GM12878 (cell line): ENCODE data around the gene KDM5B. TPM values are rescaled to one million over a fixed set of nuclear protein-coding genes. Genes with fewer than 3 reads are reported as not detected.

Source experiments
- ATAC-seq: fragments of 200-7000 bp; cut with Tn5 transposase; 3 replicates; pipeline ENCODE4 v1.9.1; 2020; ENCODE audit warnings: mild to moderate bottlenecking, moderate library complexity
- BruUV-seq: library from RNA; stranded (reverse); fragments of 400-500 nt; replicated peaks from 2 replicates; lab custom pipeline; 2021; lab: Mats Ljungman, UMichigan
- CTCF ChIA-PET: fragments of 300-600 bp; sonication (Branson Sonifier 250); formaldehyde crosslinking; extraction: SDS; loops from one replicate; lab custom pipeline; 2021; ENCODE audit warnings: inconsistent platforms; lab: Yijun Ruan, JAX
- POLR2A ChIA-PET: fragments of 350-600 bp; formaldehyde crosslinking; extraction: SDS; loops from one replicate; lab custom pipeline; 2021; ENCODE audit warnings: inconsistent platforms; lab: Charles Lee
- RAD21 ChIA-PET: fragments of 300-600 bp; sonication (Branson Sonifier 250); formaldehyde crosslinking; loops from one replicate; lab custom pipeline; 2023; ENCODE audit warnings: antibody characterized with exemption; ENCODE audit not compliant: unreplicated experiment; lab: Charles Lee
- SMC1A ChIA-PET: fragments of 300-600 bp; sonication (Branson Sonifier 250); formaldehyde crosslinking; loops from one replicate; lab custom pipeline; 2023; ENCODE audit not compliant: unreplicated experiment, uncharacterized antibody; lab: Charles Lee
- DNase-seq: peaks from one replicate; pipeline ENCODE4 v3.0.0-alpha.2; 2011; ENCODE audit warnings: low read depth, low spot score
- FAIRE-seq: peaks from 3 replicates; lab custom pipeline; 2011; peaks lifted over from hg19 to GRCh38; lab: Jason Lieb, UNC
- H2AFZ ChIP-seq: 2 replicates; pipeline ENCODE4 v1.6.0; 2011; ENCODE audit warnings: low read depth, low read length, control low read depth; ENCODE audit not compliant: control insufficient read depth
- H3K27ac ChIP-seq: 2 replicates; pipeline ENCODE4 v1.5.1; 2011; ENCODE audit warnings: control low read depth; ENCODE audit not compliant: control insufficient read depth, insufficient read depth
- H3K27me3 ChIP-seq, 2 experiments: replicated peaks in 1 of 2; 2 replicates each; pipeline versions ENCODE4 v1.6.0 to v1.6.1; 2011; ENCODE audit warnings: low read length in 1 of 2; ENCODE audit not compliant: control insufficient read depth in 2 of 2, insufficient read depth in 2 of 2
- H3K36me3 ChIP-seq, 2 experiments: 2 replicates each; pipeline ENCODE4 v1.5.1; 2011; ENCODE audit warnings: low read length in 1 of 2; ENCODE audit not compliant: control insufficient read depth in 2 of 2, insufficient read depth in 2 of 2
- H3K4me1 ChIP-seq: 2 replicates; pipeline ENCODE4 v1.6.1; 2011; ENCODE audit warnings: mild to moderate bottlenecking, low read length, moderate library complexity, mixed read lengths; ENCODE audit not compliant: control insufficient read depth, insufficient read depth
- H3K4me2 ChIP-seq: 2 replicates; pipeline ENCODE4 v1.6.0; 2011; ENCODE audit warnings: control low read depth; ENCODE audit not compliant: control insufficient read depth, insufficient read depth
- H3K4me3 ChIP-seq: fragments of 200-600 bp; sonication (generic); 2 replicates; pipeline ENCODE4 v1.5.1; 2016
- H3K79me2 ChIP-seq: 2 replicates; pipeline ENCODE4 v1.6.0; 2011; ENCODE audit warnings: low read length; ENCODE audit not compliant: control insufficient read depth, insufficient read depth
- H3K9ac ChIP-seq: 2 replicates; pipeline ENCODE4 v1.8.0; 2011; ENCODE audit warnings: low read length, control low read depth, mixed read lengths; ENCODE audit not compliant: control insufficient read depth, insufficient read depth
- H3K9me3 ChIP-seq: replicated peaks from 3 replicates; pipeline ENCODE4 v1.5.1; 2011; ENCODE audit warnings: mild to moderate bottlenecking, low read length; ENCODE audit not compliant: control insufficient read depth, insufficient read depth
- H4K20me1 ChIP-seq: 2 replicates; pipeline ENCODE4 v1.6.0; 2011; ENCODE audit not compliant: control insufficient read depth, insufficient read depth
- EGR1 ChIP-seq, 2 experiments: IDR thresholded peaks; 1 replicate in 1 of 2; 2 replicates in 1 of 2; pipeline ENCODE4 v1.6.1; 2011 to 2012; ENCODE audit warnings: low read depth in 2 of 2, low read length in 2 of 2, borderline replicate concordance in 1 of 2, mild to moderate bottlenecking in 1 of 2, moderate library complexity in 1 of 2
- EP300 ChIP-seq, 2 experiments: fragments of 150-350 bp in 1 of 2; IDR thresholded peaks; 2 replicates each; pipeline ENCODE4 v1.6.1; 2011 to 2012; ENCODE audit warnings: low read depth in 2 of 2, low read length in 2 of 2, borderline replicate concordance in 1 of 2, improper control_type of control experiment in 1 of 2, inconsistent platforms in 1 of 2; ENCODE audit not compliant: control insufficient read depth in 1 of 2
- GABPA ChIP-seq: IDR thresholded peaks from 2 replicates; pipeline ENCODE4 v1.6.1; 2014; ENCODE audit warnings: antibody characterized with exemption, low read depth, mild to moderate bottlenecking, inconsistent platforms
- HDGF ChIP-seq: fragments of 450-650 bp; IDR thresholded peaks from 2 replicates; pipeline ENCODE4 v1.6.1; 2016; ENCODE audit warnings: antibody characterized with exemption
- LARP7 ChIP-seq: fragments of 450-650 bp; IDR thresholded peaks from 2 replicates; pipeline ENCODE4 v1.6.1; 2017; ENCODE audit warnings: mild to moderate bottlenecking
- MEF2A ChIP-seq: IDR thresholded peaks from 2 replicates; pipeline ENCODE4 v1.6.1; 2011; ENCODE audit warnings: low read depth, mild to moderate bottlenecking, low read length, moderate library complexity; ENCODE audit not compliant: insufficient read depth
- NR2C2 ChIP-seq: IDR thresholded peaks from 2 replicates; pipeline ENCODE4 v1.6.1; 2011; ENCODE audit warnings: borderline replicate concordance, low read depth; ENCODE audit not compliant: control insufficient read depth, insufficient read length
- PAX5 ChIP-seq: IDR thresholded peaks from 2 replicates; pipeline ENCODE4 v1.6.1; 2011; ENCODE audit warnings: low read depth, low read length, borderline replicate concordance
- SMAD5 ChIP-seq: IDR thresholded peaks from 2 replicates; pipeline ENCODE4 v1.6.1; 2016; ENCODE audit warnings: antibody characterized with exemption, low read depth
- YBX1 ChIP-seq: fragments of 450-650 bp; IDR thresholded peaks from 2 replicates; pipeline ENCODE4 v1.6.1; 2016; ENCODE audit warnings: antibody characterized with exemption
- ZNF207 ChIP-seq: fragments of 450-650 bp; IDR thresholded peaks from 2 replicates; pipeline ENCODE4 v1.6.1; 2014; ENCODE audit warnings: antibody characterized with exemption, mild to moderate bottlenecking, borderline replicate concordance
- ZSCAN29 ChIP-seq: fragments of 450-650 bp; IDR thresholded peaks from 2 replicates; pipeline ENCODE4 v1.6.1; 2017; ENCODE audit warnings: mild to moderate bottlenecking, moderate library complexity
- WGBS: methylation state at CpG from one replicate; pipeline ENCODE4 v1.1.6; 2016; ENCODE audit warnings: low lambda C conversion rate; ENCODE audit not compliant: insufficient replicate concordance, insufficient coverage; ENCODE audit errors: missing lambda C conversion rate; 5-methylcytosine and 5-hydroxymethylcytosine counted together
- in situ Hi-C: fragments of 300-500 bp; cut with MboI; formaldehyde crosslinking; loops from 9 replicates; pipeline ENCODE4 v1.14.3; 2018; ENCODE audit warnings: mixed read lengths
- intact Hi-C: fragments of 100-400 bp; cut with micrococcal nuclease; formaldehyde crosslinking; loops from one replicate; pipeline ENCODE4 v1.14.2; 2022; ENCODE audit not compliant: unreplicated experiment
- polyA plus RNA-seq, 11 experiments: library from polyadenylated mRNA; depleted of rRNA in 4 of 11; unstranded in 6 of 11; stranded (reverse) in 5 of 11; fragments of >200 nt; fragmentation: Nextera tagmentation in 4 of 11; fragmentation: Illumina TruSeq in 1 of 11; extraction: Ambion mirVana in 4 of 11; extraction: Trizol in 1 of 11; gene quantifications; 1 replicate in 1 of 11; 2 replicates in 10 of 11; pipeline versions ENCODE4 v1.2.1 to v1.2.3, GENCODE V29; 2011 to 2016; ENCODE audit warnings: inconsistent platforms in 2 of 11, missing spikeins in 2 of 11, low read depth in 1 of 11
- total RNA-seq, 4 experiments: library from RNA; depleted of rRNA in 3 of 4; stranded (reverse); fragments of >200 nt in 3 of 4; fragmentation: Illumina TruSeq in 1 of 4; extraction: Trizol in 1 of 4; gene quantifications; 2 replicates each; pipeline versions ENCODE4 v1.2.1 to v1.2.3, GENCODE V29; 2013 to 2021
- TF ChIP-seq, protein P1 (sequence below): IDR thresholded peaks from 2 replicates; pipeline ENCODE4 v1.6.1; 2011; ENCODE audit warnings: mild to moderate bottlenecking, low read depth, low read length, moderate library complexity; ENCODE audit not compliant: insufficient replicate concordance
- TF ChIP-seq, protein P2 (sequence below): fragments of 450-650 bp; IDR thresholded peaks from 2 replicates; pipeline ENCODE4 v1.6.1; 2016; ENCODE audit warnings: mild to moderate bottlenecking

Gene KDM5B
- total and polyA plus RNA-seq, 10 of the 15 experiments (the other 5 are each of a cell fraction or from before 2014, with no cell fraction given), result 1.7 to 26.6 (median 8.1) TPM

DNA sequence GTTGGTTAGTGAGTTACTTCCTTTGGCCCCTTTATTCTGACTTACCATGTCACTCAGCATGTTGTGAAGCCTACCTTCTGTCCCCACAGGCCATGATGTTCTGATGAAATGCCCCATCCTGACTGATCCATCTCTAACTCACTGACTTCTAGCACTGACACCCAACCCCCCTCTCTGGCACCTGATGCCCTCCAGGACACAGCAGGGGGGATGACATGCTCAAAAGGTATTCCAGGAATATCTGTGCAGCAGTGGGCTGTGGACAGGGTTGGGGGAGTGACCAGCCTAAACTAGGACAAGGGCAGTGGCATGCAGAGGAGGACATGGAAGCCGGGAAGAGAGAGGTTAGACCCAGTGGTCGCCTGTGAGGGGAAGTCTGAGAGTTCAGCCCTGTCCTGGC is 123.5 kb downstream of the KDM5B start (continued):
- TF ChIP-seq, protein P1, sequence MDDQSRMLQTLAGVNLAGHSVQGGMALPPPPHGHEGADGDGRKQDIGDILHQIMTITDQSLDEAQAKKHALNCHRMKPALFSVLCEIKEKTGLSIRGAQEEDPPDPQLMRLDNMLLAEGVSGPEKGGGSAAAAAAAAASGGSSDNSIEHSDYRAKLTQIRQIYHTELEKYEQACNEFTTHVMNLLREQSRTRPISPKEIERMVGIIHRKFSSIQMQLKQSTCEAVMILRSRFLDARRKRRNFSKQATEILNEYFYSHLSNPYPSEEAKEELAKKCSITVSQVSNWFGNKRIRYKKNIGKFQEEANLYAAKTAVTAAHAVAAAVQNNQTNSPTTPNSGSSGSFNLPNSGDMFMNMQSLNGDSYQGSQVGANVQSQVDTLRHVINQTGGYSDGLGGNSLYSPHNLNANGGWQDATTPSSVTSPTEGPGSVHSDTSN, result no peak
- TF ChIP-seq YBX1, result no peak
- TF ChIP-seq EGR1 (IDR thresholded peaks at IDR 0.05; ENCODE audit: borderline replicate concordance in 1 of 2, low read depth in 2 of 2, low read length in 2 of 2), result no peak
- TF ChIP-seq, all 136 proteins: peak for 0

DNA sequence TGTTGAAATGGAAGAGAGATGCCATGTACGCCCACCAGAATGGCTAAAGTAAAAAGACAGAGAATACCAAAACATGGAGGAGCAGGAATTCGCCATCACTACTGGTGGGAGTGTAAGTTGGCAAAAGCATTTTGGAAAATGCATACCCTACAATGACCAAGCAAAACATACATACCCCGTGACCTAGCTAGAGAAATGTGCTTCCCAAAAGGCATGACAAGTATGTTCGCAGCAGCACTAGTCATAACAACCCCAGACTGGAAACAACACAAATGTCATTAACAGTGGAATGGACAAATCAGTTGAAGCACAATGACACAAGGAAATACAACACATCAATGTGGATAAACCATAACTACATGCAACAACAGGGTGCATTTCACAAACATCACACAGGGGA is 125.2 kb downstream of the KDM5B start:
- H2AFZ ChIP-seq, result no peak overlapping the region
- no peaks in the 10 kb centered on the region for H3K9me3 ChIP-seq
- FAIRE-seq (no peak), ATAC-seq (no peak), DNase-seq (no peak)
- WGBS, result 9% methylated on average over 4 of the region's 4 CpGs
- in situ Hi-C loops, result no loop called here
- SMC1A ChIA-PET, result no interaction called here
- H3K27ac ChIP-seq, result no peak overlapping the region
- no peaks in the 10 kb centered on the region for H4K20me1 ChIP-seq
- H3K36me3 ChIP-seq, result no peaks in the 10 kb centered on the region
- H3K4me2 ChIP-seq, result no peak overlapping the region
- CTCF ChIA-PET, result interaction anchor here (1.0 kb wide), 1 partner anchor 8 kb away, joined by 3 read pairs; no protein-coding TSS in a partner anchor
- TF ChIP-seq NR2C2 (no peak), ZSCAN29 (no peak), GABPA (no peak), SMAD5 (no peak), ZNF207 (no peak), LARP7 (no peak), HDGF (no peak), MEF2A (no peak), PAX5 (no peak), EP300 (IDR thresholded peaks at IDR 0.05; ENCODE audit: borderline replicate concordance in 1 of 2, control insufficient read depth in 1 of 2, low read depth in 2 of 2, low read length in 2 of 2) (no peak)
- TF ChIP-seq, protein P2, sequence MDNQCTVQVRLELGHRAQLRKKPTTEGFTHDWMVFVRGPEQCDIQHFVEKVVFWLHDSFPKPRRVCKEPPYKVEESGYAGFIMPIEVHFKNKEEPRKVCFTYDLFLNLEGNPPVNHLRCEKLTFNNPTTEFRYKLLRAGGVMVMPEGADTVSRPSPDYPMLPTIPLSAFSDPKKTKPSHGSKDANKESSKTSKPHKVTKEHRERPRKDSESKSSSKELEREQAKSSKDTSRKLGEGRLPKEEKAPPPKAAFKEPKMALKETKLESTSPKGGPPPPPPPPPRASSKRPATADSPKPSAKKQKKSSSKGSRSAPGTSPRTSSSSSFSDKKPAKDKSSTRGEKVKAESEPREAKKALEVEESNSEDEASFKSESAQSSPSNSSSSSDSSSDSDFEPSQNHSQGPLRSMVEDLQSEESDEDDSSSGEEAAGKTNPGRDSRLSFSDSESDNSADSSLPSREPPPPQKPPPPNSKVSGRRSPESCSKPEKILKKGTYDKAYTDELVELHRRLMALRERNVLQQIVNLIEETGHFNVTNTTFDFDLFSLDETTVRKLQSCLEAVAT, result no peak
- H3K4me3 ChIP-seq, result no peak overlapping the region
- no TSS peak for BruUV-seq
- no peaks in the 10 kb centered on the region for H3K4me1 ChIP-seq
- H3K9ac ChIP-seq, result no peak overlapping the region
- peaks cover 1 to 2% of the 10 kb centered on the region in 2 experiments; a peak in 3 of 4 replicates for H3K27me3 ChIP-seq
- POLR2A ChIA-PET, result interaction anchor here (0.7 kb wide), 1 partner anchor 16 kb away, joined by 4 read pairs; no protein-coding TSS in a partner anchor
- H3K79me2 ChIP-seq, result no peaks in the 10 kb centered on the region
- intact Hi-C loops, result no loop called here
- RAD21 ChIA-PET, result no interaction called here
